Smooth muscle cell of the brain vasculature (primary cell): ENCODE data around the gene PCMT1.
"Not testable (repeated sequence)": the region's sequence is repeated elsewhere in the genome, so short reads cannot be mapped to it uniquely, and the experiment has no call there.

ENCODE experiments used
- DNase-seq: peaks from one replicate; pipeline ENCODE4 v3.0.0-alpha.2; 2012; ENCODE audit warnings: low read depth, low spot score

PCMT1 gene

GRCh38 chr6:149820506-149820905 is 71.0 kb downstream of the PCMT1 start:
- no peak for DNase-seq

GRCh38 chr6:149821492-149821891 is 72.0 kb downstream of the PCMT1 start:
- no peak for DNase-seq

GRCh38 chr6:149823013-149823412 is 73.5 kb downstream of the PCMT1 start:
- DNase-seq = no peak

- no peak for DNase-seq
Measured at GRCh38 chr6:149825292-149825691, 75.8 kb downstream of the PCMT1 start.

GRCh38 chr6:149830731-149831307 is 81.3 kb downstream of the PCMT1 start:
- DNase-seq = no peak

- no peak for DNase-seq
Measured at GRCh38 chr6:149831308-149831820, 81.8 kb downstream of the PCMT1 start.

- no peak for DNase-seq
Measured at GRCh38 chr6:149833651-149834050, 84.1 kb downstream of the PCMT1 start.

GRCh38 chr6:149834513-149835481 is 85.3 kb downstream of the PCMT1 start:
- no peak for DNase-seq

GRCh38 chr6:149840345-149841075 is 91.0 kb downstream of the PCMT1 start:
- no peak for DNase-seq

- DNase-seq = no peak
Measured at GRCh38 chr6:149842331-149842730, 92.8 kb downstream of the PCMT1 start.

GRCh38 chr6:149843051-149843633 is 93.6 kb downstream of the PCMT1 start:
- no peak for DNase-seq

GRCh38 chr6:149844036-149844435 is 94.5 kb downstream of the PCMT1 start:
- not testable (repeated sequence) for DNase-seq

- DNase-seq = no peak
Measured at GRCh38 chr6:149844480-149844879, 94.9 kb downstream of the PCMT1 start.

- no peak for DNase-seq
Measured at GRCh38 chr6:149845549-149845948, 96.0 kb downstream of the PCMT1 start.

GRCh38 chr6:149846321-149846720 is 96.8 kb downstream of the PCMT1 start:
- no peak for DNase-seq

- DNase-seq = no peak
Measured at GRCh38 chr6:149847939-149848267, 98.4 kb downstream of the PCMT1 start.

- not testable (repeated sequence) for DNase-seq
Measured at GRCh38 chr6:149848343-149848742, 98.8 kb downstream of the PCMT1 start.

- DNase-seq = no peak
Measured at GRCh38 chr6:149851461-149852110, 102.0 kb downstream of the PCMT1 start.

GRCh38 chr6:149852180-149852579 is 102.6 kb downstream of the PCMT1 start:
- DNase-seq = no peak

- no peak for DNase-seq
Measured at GRCh38 chr6:149852881-149853280, 103.3 kb downstream of the PCMT1 start.

GRCh38 chr6:149854017-149854416 is 104.5 kb downstream of the PCMT1 start:
- DNase-seq = not testable (repeated sequence)
